Erythroblast (primary cell): ENCODE data around the gene ALAS1.

Experiments
- GATA1 ChIP-seq: IDR thresholded peaks from 2 replicates; pipeline ENCODE4 v1.6.1; 2011; ENCODE audit warnings: low read depth, mild to moderate bottlenecking, control low read depth, low read length, moderate library complexity
- POLR2A ChIP-seq: IDR thresholded peaks from 2 replicates; pipeline ENCODE4 v1.6.1; 2011; ENCODE audit warnings: mild to moderate bottlenecking, low read length

GRCh38 chr3:52257911-52258310 lies 60.0 kb downstream of the ALAS1 start:
- no peak for TF ChIP-seq POLR2A
- no peak for TF ChIP-seq GATA1
